Measurements from ENCODE around the gene BRSK2. TPM values are rescaled to one million over a fixed set of nuclear protein-coding genes. Genes with fewer than 3 reads are reported as not detected.

The BRSK2 gene
- total RNA-seq, 1 experiment from 2014 or later, result 0.17 TPM

DNA sequence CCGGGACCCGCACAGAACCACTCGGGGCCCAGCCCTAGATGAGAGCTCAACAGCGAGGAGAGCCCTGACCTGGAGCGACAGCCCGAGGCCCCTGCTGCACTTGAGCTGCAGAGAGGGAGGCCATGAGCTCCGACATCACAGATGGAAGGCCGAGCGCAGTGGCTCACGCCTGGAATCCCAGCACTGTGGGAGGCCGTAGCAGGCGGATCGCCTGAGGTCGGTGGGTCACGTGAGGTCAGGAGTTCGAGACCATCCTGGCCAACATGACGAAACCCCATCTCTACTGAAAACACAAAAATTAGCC lies 13.8 kb upstream of the BRSK2 start:
- DNase-seq (ENCODE audit: low read depth), result no peak

DNA sequence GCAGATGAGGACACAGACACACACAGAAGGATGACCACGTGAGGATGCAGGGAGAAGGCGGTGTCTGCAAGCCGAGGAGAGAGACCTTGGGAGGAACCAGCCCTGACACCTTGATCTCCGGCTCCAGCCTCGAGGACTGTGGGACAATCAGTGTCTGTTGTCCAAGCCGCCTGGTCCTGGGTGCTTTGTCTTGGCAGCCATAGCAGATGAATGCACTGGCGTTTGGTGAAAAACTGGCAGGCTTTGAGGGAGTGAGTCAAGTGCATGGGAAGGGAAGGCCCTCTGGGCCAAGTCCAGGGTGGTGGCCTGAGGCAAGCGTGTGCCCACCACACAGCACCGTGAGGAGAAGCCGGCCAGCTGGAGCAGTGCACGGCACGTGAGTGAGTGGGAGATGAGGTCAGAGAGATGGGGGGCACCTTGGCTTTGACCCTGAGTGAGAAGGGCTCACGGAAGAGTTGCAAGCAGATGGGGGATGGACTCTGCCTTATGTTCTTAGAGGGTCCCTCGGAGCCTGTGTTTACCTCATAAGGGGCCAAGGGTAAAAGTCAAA lies 12.4 kb upstream of the BRSK2 start:
- no peak for DNase-seq (ENCODE audit: low read depth)

DNA sequence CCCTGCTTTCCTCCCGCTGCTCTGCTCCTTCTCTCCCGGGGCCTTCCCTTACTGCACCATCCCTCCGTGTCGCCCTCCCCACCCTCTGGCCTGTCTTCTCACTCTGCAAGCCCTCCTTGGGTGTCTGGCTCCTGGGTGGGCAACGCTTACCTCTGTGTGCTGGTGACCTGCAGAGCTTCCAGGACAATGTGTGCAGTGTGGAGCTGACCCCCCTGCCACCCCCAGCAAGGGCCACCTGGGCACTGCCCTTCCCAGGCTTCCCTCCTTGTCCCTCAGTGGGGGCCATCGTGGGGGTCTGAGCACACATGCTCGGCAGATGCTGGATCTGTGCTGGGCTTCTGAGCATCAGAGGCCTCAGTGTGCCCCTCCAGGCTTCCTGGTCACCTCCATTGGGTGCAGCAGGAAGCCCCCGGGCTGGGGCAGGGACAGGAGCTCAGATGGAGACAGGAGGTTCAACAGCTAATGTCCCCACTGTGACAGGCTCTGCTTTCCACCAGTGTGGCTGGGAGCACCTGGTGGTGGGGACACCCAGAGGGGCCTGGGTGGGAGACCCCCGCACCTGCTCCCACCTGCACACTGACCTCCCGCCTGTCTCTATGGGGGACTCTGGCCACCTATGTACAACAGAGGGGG lies 7.8 kb upstream of the BRSK2 start:
- no peak for DNase-seq (ENCODE audit: low read depth)

DNA sequence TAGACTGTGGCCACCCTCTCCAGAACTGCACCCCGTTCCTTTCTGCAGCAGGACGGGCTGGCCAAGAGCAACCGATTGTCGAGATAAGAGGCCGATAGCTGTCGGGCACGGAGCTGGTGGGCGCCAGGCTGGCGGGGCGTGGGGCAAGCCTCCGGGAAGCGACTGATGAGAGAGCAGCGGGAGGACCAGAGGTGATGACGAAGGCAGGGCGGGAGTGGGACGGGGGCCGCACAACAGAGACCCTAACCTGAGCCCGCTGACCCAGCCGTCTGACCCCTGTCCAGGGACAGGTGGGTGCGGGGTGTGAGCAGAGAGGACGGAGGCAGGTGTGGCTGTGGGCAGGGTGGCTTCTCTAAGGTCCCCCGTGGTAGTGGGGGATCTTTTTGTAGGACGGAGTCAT lies 7.3 kb upstream of the BRSK2 start:
- DNase-seq (ENCODE audit: low read depth), result no peak

GRCh38 chr11:1382831-1383607 lies 6.7 kb upstream of the BRSK2 start:
- DNase-seq (ENCODE audit: low read depth), result peak; percentile 75

DNA sequence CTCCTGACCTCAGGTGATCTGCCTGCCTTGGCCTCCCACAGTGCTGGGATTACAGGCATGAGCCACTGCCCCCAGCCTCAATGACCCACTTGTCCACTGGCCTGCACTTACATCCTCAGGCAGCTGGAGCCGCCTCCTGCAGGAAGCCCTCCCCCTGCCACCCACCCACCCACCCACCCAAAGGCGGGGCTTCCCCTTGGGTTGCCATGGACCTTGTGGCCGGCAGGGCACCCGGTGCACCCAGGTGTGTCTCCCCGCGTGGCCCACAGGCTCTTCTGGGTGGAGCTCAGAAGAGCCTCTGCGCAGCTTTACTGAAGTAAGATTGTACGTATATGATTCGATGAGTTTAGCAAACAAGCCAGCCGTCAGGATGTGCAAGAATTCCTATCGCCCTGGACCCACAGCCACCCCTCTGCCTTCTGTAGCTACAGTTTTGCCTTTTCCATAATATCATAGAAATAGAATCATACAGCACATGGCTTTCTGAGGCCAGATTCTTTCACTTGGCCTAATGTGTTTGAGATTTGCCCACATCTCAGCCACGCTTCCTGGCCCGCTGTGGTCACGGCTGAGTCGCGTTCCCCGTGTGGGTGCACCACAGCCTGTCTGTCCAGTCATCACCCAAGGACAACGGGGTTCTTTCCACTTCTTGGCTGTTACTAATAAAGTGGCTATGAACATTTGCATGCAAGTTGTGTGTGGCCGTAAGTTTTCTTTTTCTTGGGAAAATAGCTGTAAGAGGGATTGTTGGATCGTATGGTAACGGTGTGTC lies 5.3 kb upstream of the BRSK2 start:
- DNase-seq (ENCODE audit: low read depth), result no peak

DNA sequence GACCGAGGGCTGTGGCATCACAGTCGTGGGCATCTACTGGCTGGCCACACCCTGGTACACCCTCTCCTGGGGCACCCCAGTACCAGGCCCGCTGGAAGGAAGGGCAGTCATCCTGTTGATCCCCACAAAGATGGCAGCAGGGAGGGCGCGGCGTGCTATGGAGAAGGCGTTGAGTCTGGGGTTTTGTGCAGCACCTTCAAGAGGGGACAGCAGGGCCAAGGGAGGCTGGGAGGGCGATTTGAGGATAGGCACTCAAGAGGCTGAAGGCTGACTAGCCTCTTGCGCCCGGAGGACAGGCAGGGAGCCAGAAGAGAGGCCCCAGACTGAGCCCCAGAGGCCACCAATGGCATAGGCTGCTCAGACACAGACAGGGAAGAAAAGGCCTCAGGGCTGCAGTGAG lies 2.2 kb upstream of the BRSK2 start:
- DNase-seq (ENCODE audit: low read depth), result no peak

DNA sequence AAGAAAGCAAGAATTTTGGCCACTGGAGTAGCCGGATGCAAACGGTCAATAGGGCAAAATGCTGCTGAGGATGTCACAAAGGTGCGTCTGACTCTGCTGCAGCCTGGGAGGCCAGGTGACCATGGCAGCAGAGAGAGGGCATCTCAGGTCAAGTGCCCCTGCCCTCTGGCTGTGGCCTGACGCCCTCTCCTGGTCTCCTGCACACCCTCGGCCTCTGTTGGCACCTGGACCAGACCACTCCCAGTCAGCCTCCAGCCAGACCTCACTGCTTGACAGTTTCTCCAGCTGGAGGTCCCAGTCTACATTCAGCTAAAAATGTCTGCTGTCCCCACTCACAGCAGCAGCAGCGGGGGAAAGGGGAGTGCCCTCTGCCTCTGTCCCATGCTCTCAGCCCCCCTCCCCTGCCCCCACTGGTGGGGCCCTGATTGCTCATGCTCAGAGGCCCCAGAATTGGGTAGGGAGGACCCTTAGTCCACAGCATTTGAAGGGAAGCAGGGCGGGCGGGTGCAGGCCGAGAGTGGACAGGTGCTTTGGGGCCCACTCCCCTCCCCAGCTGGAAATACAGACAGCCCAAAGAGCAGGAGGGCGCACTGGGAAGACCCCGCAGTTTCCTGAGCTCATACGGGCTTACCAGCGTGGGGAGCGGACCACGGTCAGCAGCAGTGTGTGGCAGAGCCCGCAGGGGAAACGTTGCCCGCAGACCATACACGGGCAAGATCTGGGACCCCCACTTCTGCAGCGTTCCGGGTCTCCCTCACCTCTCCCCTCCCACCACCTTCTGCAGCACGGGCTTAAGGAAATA lies 1.6 kb upstream of the BRSK2 start:
- no peak for DNase-seq (ENCODE audit: low read depth)

- no peak for DNase-seq (ENCODE audit: low read depth)
Measured at GRCh38 chr11:1388763-1389102, 1.0 kb upstream of the BRSK2 start.

GRCh38 chr11:1389103-1389931 lies 417 bp upstream of the BRSK2 start:
- DNase-seq (ENCODE audit: low read depth), result peak; percentile 99

GRCh38 chr11:1390569-1391164 lies 933 bp downstream of the BRSK2 start:
- DNase-seq (ENCODE audit: low read depth), result no peak

GRCh38 chr11:1391165-1392075 lies 1.7 kb downstream of the BRSK2 start:
- DNase-seq (ENCODE audit: low read depth), result no peak

- no peak for DNase-seq (ENCODE audit: low read depth)
Measured at GRCh38 chr11:1392111-1392510, 2.4 kb downstream of the BRSK2 start.

DNA sequence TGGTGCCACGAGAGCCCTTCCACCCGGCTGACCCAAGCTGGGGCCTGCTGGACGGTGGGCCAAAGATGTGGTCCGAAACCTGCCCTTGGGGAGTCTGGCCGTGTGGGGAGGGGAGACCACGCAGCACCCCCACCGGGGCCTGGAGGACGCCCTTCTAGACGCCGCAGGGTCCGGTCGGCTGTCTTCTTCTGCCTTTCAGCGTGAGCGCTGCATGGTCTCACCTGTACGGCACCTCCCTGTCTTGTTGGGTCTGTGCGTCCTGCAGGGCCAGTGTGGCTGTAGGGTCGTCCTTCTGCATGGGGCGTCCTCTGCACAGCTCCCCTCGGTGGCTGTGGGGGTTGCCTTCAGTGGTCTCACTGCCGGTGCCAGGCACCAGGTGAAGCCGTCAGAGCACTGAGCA lies 2.8 kb downstream of the BRSK2 start:
- no peak for DNase-seq (ENCODE audit: low read depth)

GRCh38 chr11:1393038-1393710 lies 3.4 kb downstream of the BRSK2 start:
- no peak for DNase-seq (ENCODE audit: low read depth)

GRCh38 chr11:1394936-1395772 lies 5.4 kb downstream of the BRSK2 start:
- DNase-seq (ENCODE audit: low read depth), result no peak

GRCh38 chr11:1395773-1396374 lies 6.1 kb downstream of the BRSK2 start:
- DNase-seq (ENCODE audit: low read depth), result no peak

DNA sequence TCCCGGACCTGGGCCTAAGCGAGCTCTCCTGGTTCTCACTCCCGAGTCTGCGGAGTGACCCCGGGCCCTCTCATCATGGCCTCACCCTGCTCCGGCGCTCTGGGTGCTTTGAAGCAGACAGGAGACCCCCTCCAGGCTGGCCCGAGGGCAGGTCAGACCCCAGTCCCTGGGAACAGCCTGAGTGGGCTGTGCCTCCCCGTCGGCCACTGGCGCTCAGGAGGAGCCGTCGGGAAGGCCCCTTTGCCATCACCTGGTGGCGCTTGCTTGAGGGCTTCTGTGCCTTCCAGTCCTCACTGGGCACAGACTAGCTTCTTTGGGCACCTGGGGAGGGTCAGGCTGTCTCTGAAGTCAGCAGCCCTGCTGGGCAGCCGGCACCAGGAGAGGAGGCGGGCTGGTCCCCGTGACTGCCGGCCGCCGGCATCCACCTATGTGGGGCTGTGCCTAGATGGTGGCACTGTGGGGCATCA lies 6.7 kb downstream of the BRSK2 start:
- no peak for DNase-seq (ENCODE audit: low read depth)
